HG02763 (cell line): ENCODE results near the gene PVALEF.
"Not testable (repeated sequence)": the region's sequence is repeated elsewhere in the genome, so short reads cannot be mapped to it uniquely, and the experiment has no call there.

Experiments
- ATAC-seq: cut with Tn5 transposase; IDR thresholded peaks from one replicate; pipeline ENCODE4 v1.9.1; 2021; ENCODE audit warnings: mild to moderate bottlenecking, moderate library complexity; ENCODE audit not compliant: unreplicated experiment

Gene PVALEF

GRCh38 chr17:81143717-81144422 is 21.4 kb upstream of the PVALEF start:
- no peak for ATAC-seq

DNA sequence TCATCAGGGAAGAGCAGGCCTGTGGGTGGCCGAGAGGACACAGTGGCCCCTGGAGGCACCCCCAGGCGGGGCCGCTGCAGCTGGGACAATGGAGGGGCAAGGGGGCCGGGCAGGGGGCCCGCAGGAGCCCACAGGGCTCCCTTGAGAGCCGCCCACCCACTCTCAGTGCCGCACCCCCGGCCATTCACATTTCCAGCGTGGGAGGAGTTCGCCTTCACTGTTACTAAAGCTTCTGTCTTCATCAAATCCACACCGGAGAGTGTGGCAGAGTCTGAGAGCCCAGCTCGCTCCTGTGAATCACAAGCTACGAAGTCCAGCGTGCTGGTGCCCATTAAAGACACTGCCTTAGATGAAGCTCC is 20.9 kb upstream of the PVALEF start:
- ATAC-seq = no peak

- not testable (repeated sequence) for ATAC-seq
Measured at GRCh38 chr17:81146208-81146607, 19.1 kb upstream of the PVALEF start.

GRCh38 chr17:81147701-81148100 is 17.6 kb upstream of the PVALEF start:
- no peak for ATAC-seq

DNA sequence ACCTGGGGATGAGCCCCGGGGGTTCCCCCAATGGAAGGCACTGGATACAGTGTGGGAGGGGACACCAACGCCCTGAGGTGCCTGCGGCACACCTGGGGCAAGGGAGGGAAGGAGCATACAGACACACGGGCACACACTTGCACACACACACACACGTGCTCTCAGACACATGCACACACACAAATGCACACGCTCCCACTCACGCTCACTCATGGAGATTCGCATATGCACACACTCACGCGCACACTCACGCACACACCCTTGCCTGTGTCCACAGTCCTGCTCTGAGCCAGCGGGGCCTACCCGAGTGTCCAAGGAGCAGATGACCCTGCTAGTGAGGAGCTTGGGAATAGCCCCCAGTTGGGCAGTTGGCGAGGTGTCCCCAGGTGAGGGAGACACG is 16.7 kb upstream of the PVALEF start:
- ATAC-seq = no peak

DNA sequence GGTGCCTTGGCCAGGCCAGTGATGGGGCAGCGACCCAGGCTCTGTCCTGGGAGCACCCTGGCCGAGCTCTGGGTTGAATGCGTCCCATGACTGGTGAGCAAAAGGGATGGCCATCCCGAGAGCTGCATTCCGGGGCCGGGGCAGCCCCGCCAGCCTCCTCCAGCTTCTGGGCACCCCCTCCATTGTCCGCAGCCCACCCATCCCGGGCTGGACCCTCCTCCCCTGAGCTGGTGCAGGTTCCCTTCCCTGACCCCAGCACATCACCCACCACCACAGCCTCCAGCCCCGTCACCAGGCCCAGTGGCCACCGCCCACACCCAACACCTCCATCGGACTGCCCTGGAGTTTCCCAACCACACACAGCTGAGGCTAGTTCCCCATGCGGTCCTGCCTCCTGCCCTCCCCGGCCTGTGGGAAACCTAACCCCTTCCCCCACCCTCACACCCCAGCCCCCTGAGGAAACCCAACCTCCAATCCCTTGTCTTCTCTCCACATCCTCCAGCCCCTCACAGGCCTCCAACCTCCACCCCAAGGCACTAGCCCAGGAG is 16.2 kb upstream of the PVALEF start:
- ATAC-seq = no peak

DNA sequence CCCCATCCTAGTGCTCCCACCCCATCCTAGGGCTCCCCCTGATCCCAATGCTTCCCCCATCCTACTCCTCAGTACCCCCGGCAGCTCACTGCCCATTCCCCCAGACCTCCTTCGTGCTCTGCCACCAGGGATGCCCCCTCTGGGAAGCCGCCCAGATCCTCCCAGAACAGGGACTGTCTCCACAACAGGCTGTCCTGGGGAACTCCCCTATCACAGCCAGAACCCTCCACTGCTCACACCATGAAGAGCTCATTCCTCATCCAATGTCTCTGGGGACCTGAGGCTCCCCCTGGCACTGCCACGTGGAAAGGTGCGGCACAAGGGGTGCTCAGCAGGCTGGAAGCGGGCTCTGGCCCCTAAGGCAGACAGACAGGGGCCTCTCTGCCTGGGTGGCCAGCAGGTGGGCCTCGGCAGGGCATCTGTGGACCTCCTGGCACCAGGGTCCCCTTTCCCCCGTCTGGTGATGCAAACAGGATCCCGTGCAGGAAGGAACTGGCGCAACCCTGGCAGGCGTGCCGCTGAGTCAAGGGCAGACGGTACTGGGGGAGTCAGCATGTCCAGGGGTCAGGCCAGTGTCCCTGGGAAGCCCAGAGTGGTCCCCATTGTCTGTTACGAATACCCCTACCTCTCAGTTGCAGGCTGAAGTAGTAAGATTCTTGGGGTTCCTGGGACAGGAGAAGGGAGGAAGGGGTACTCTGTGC is 14.8 kb upstream of the PVALEF start:
- no peak for ATAC-seq

DNA sequence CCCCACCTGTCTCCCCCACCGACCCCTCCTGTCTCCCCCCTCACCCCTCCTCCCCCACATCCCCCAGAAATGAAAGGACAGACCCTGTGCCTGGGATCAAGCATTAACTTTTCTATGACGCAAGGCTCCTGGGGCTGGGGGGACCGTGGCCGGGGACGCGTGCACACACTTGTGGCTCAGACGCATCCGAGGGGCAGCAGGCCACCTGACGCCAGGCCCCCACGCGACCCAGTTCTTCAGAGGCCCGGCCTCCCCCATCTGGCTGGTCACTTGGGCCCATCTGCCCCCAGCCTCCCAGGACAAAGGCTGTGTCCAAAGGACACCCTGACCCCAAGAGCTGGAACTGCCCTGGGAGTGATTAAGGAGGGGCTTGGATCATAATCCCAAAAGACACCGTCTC is 14.0 kb upstream of the PVALEF start:
- ATAC-seq = no peak

DNA sequence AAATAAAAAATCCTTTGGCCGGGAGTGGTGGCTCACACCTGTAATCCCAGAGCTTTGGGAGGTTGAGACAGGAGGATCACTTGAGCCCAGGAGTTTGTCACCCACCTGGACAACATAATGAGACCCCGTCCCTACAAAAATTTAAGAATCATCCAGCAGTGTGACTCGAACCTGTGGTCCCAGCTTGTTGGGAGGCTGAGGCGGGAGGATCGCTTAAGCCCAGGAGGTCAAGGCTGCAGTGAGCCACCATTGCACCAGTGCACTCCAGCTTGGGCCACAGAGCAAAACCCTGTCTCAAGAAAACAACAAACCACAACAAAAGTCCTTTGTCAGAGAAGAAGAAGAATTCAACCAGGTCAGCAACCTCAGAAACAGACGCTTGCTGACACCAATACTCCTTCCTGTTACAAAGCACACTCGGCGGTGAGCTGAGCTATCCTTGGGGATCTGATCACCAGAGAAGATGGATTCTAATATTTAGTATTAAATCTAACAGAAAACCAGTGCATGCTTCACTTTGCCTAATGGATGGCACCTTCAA is 12.9 kb upstream of the PVALEF start:
- no peak for ATAC-seq

DNA sequence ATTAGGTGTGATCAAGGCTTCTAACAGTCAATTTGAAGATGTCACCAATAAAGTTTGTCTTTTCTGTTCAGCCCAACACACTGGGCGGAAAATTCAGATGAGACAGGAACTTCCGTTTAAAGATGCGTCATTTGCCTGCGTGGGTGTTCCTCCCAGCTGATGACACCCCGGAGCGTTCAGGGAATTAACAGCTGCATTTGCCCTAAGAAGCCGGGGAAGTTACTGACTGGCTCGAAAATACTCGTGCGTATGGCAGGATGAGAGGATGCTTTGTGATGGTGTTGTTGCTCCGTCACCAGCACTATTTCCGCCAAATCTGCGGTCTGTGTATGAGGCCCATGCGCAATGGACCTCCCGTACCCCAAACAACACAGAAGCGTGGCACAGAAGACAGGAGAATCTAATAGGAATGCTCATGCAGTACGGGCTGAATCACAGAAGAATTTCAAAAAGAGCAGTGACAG is 11.9 kb upstream of the PVALEF start:
- ATAC-seq = no peak

GRCh38 chr17:81154016-81154415 is 11.3 kb upstream of the PVALEF start:
- ATAC-seq = not testable (repeated sequence)

DNA sequence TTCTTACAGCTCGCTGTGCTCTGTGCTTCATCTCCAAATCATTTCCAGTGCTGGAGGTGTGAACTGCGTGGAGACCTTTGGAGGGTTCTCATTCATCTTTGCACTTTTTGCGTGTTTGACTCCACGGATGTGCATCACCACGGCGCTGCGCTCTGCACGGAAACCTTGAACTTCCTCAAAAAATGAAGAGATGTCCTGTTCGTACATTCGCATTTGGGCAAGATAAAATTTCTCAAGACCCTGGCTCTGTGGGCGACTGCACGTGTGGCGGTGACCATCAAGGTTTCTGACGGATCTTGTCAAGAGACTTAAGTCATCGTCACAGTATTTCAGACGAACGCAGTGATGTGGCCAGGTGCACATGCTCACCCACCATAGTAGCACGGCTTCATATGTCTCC is 10.3 kb upstream of the PVALEF start:
- ATAC-seq = no peak

- no peak for ATAC-seq
Measured at GRCh38 chr17:81156866-81157805, 8.2 kb upstream of the PVALEF start.

DNA sequence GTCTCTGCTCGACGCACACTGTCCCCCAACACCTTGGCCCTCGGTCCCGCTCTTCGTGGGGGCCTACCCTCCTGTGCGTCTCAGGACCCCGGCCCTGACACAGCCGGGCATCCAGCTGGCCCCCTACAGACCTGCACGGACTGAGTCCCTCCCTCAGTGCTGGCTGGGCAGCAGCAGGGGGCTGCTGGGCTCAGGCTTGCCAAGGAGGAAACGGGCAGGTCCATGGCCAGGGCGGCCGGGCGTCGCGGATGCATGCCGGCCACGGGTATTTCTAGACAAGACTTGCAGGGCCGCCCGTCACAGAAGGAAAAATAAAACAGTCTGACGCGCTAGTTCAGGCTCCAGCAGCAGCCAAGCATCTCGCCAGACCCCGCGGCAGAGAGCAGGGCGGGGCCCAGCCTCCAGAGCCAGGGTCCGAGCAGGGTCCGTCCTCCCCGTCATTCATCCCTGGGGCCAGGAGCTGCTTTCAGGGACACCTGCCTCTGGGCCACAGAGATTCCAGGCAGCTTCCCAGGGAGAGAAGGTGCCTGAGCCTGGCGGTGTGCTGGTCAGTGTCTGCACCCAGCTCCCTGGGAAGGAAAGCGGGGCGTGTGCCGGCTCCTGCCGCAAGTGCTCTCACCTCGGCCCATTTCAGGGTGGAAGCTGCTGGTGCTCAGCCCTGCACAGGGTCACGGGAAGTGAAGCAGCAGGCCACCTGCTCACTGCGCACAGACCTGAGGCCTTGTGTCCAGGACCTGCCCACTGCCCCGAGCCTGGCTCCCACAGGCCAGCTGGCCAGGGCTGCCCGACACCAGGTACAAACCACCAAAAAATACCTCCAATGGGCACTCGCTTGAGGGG is 7.2 kb upstream of the PVALEF start:
- ATAC-seq = no peak

GRCh38 chr17:81158688-81159590 is 6.4 kb upstream of the PVALEF start:
- no peak for ATAC-seq

- no peak for ATAC-seq
Measured at GRCh38 chr17:81159611-81160265, 5.6 kb upstream of the PVALEF start.

GRCh38 chr17:81160306-81160705 is 5.0 kb upstream of the PVALEF start:
- no peak for ATAC-seq

DNA sequence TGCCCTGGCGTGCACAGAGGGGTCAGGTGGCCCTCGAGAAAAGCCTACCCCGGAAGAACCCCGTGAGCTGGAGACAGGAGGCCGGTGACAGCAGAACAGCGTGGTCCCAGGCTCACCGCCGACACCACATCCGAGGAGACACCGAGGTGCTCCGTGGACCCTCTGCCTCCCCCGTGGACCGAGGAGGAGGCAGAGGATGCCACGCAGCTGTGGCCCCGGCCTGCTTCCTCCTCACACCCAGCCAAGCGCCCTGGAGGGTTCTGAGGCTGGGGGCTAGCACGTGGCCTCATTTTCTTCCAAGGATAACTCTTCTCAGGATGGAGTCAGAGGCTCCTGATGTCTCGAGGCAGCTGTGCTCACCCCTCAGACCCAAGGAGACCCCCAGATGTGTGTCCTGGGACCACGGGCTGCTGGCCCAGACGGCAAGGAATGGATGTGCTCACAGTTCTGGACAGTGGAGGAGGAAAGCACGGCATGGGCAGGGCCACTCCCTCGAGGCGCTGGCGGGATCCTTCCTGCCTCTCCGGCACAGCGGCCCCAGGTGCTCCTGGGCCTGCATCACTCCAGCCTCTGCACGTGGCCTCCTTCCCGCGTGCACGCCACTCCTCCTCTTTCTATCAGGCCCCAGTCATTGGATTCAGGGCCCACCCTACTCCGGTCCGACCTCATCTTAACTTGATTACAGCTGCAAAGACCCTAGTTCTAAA is 4.4 kb upstream of the PVALEF start:
- no peak for ATAC-seq
